Esophagus squamous epithelium (tissue), 4 donors: ENCODE measurements around the gene ATRN.

Experiments
- CTCF ChIP-seq, 6 experiments: fragments of 450-650 bp in 4 of 6; fragments of 200-600 bp in 2 of 6; sonication (generic) in 2 of 6; IDR thresholded peaks; one replicate each; pipeline ENCODE4 v1.5.1; 2016 to 2019; ENCODE audit warnings: antibody characterized with exemption in 6 of 6, mild to moderate bottlenecking in 4 of 6, moderate library complexity in 4 of 6
- POLR2A ChIP-seq, 4 donors: fragments of 450-650 bp; IDR thresholded peaks; one replicate each; pipeline ENCODE4 v1.6.1; 2017; ENCODE audit warnings: antibody characterized with exemption in 4 of 4, mild to moderate bottlenecking in 4 of 4, moderate library complexity in 3 of 4

- TF ChIP-seq CTCF (IDR thresholded peaks at IDR 0.05) (no peak), POLR2A (IDR thresholded peaks at IDR 0.05) (no peak)
Measured at GRCh38 chr20:3557237-3557785, 86.5 kb downstream of the ATRN start.
